Neutrophil (primary cell): ENCODE measurements around the gene GGCX.

Experiments used
- H3K27ac ChIP-seq: fragments of 200-600 bp; sonication (generic); 2 replicates; pipeline ENCODE4 v1.5.1; 2016; ENCODE audit warnings: mild to moderate bottlenecking, moderate library complexity
- H3K27me3 ChIP-seq: fragments of 200-600 bp; sonication (generic); 2 replicates; pipeline ENCODE4 v1.6.0; 2016; ENCODE audit warnings: mild to moderate bottlenecking
- H3K36me3 ChIP-seq: fragments of 200-600 bp; sonication (generic); 2 replicates; pipeline ENCODE4 v1.5.1; 2017
- H3K4me1 ChIP-seq, 2 experiments: fragments of 200-600 bp in 1 of 2; sonication (generic) in 1 of 2; 1 replicate in 1 of 2; 2 replicates in 1 of 2; pipeline versions ENCODE4 v1.5.1 to v1.6.1; 2013 to 2016; ENCODE audit warnings: low read depth in 1 of 2, low read length in 1 of 2, mild to moderate bottlenecking in 1 of 2, moderate library complexity in 1 of 2; ENCODE audit not compliant: control insufficient read depth in 1 of 2, insufficient read depth in 1 of 2
- H3K4me3 ChIP-seq, 2 experiments: fragments of 200-600 bp in 1 of 2; sonication (generic) in 1 of 2; 1 replicate in 1 of 2; 2 replicates in 1 of 2; pipeline ENCODE4 v1.5.1; 2013 to 2016; ENCODE audit warnings: low read depth in 1 of 2, low read length in 1 of 2, mild to moderate bottlenecking in 1 of 2, moderate library complexity in 1 of 2
- H3K9me3 ChIP-seq: fragments of 200-600 bp; sonication (generic); 2 replicates; pipeline ENCODE4 v1.5.1; 2016
- TF ChIP-seq, protein P1 (sequence below): fragments of 200-600 bp; sonication (generic); IDR thresholded peaks from 2 replicates; pipeline ENCODE4 v1.5.1; 2016; ENCODE audit warnings: antibody characterized with exemption

Gene GGCX

DNA sequence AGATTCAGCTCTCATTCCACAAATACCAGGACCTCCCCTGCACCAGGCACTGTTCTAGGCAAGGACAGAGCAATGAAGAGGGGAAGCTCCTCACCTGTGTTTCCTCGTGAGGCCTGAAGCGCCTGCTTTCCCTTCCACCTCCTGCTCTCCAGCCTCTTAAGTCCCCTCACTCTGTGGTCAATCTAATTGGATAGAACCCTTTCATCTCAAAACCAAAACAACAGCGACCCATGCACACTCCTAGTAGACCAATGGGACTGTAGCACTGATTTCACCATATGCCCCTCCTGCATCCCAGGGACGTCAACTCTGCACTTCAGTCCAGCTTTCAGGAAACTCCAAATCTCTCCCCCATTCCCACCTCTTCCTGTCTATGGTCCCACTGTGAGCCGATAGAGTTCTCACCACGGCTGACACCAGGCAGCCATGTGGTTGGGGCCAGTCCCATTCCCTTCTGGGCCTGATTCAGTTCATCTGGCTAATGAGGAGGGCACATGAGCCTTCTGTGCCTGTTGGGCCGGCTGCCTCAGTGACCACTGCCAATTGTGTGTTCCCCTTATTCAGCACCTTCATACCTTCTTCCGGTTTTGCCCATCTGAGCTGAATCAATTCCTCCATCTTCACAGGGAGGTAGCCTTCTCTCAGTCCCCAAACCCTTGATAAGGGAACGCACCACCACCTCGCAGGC is 55.6 kb downstream of the GGCX start:
- H3K4me1 ChIP-seq, result peaks cover 22 to 29% of the 10 kb centered on the region in 2 experiments
- no peaks in the 10 kb centered on the region for H3K27me3 ChIP-seq
- no peak overlapping the region for H3K4me3 ChIP-seq
- no peak overlapping the region for H3K27ac ChIP-seq
- no peaks in the 10 kb centered on the region for H3K9me3 ChIP-seq
- TF ChIP-seq, protein P1, sequence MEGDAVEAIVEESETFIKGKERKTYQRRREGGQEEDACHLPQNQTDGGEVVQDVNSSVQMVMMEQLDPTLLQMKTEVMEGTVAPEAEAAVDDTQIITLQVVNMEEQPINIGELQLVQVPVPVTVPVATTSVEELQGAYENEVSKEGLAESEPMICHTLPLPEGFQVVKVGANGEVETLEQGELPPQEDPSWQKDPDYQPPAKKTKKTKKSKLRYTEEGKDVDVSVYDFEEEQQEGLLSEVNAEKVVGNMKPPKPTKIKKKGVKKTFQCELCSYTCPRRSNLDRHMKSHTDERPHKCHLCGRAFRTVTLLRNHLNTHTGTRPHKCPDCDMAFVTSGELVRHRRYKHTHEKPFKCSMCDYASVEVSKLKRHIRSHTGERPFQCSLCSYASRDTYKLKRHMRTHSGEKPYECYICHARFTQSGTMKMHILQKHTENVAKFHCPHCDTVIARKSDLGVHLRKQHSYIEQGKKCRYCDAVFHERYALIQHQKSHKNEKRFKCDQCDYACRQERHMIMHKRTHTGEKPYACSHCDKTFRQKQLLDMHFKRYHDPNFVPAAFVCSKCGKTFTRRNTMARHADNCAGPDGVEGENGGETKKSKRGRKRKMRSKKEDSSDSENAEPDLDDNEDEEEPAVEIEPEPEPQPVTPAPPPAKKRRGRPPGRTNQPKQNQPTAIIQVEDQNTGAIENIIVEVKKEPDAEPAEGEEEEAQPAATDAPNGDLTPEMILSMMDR, result no peak
- no peaks in the 10 kb centered on the region for H3K36me3 ChIP-seq

DNA sequence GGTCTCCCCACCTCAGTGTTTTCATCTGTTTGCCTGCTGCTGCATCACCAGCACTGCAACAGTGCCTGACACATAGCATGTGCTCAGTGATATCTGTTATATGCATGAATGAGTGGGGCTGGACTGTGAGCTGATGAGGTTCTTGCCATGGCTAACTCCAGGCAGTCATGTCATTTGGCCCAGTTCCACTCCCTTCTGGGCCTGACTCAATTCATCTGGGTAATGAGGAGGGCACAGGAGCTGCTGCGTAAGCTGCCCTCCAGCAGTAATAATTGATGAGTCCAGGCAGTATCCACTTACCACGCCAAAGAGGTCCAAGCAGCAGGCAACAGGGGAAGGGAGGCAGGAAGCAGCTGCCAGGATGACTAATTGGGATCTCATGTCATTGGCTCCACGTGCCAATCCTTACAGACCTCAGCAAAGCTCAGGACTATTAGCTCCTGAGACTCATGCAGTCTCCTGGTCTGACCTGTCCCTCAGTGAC is 56.5 kb downstream of the GGCX start:
- peaks cover 31 to 38% of the 10 kb centered on the region in 2 experiments for H3K4me1 ChIP-seq
- TF ChIP-seq, protein P1, result no peak
- H3K9me3 ChIP-seq, result no peaks in the 10 kb centered on the region
- no peak overlapping the region for H3K4me3 ChIP-seq
- no peak overlapping the region for H3K27ac ChIP-seq
- no peaks in the 10 kb centered on the region for H3K36me3 ChIP-seq
- no peaks in the 10 kb centered on the region for H3K27me3 ChIP-seq

DNA sequence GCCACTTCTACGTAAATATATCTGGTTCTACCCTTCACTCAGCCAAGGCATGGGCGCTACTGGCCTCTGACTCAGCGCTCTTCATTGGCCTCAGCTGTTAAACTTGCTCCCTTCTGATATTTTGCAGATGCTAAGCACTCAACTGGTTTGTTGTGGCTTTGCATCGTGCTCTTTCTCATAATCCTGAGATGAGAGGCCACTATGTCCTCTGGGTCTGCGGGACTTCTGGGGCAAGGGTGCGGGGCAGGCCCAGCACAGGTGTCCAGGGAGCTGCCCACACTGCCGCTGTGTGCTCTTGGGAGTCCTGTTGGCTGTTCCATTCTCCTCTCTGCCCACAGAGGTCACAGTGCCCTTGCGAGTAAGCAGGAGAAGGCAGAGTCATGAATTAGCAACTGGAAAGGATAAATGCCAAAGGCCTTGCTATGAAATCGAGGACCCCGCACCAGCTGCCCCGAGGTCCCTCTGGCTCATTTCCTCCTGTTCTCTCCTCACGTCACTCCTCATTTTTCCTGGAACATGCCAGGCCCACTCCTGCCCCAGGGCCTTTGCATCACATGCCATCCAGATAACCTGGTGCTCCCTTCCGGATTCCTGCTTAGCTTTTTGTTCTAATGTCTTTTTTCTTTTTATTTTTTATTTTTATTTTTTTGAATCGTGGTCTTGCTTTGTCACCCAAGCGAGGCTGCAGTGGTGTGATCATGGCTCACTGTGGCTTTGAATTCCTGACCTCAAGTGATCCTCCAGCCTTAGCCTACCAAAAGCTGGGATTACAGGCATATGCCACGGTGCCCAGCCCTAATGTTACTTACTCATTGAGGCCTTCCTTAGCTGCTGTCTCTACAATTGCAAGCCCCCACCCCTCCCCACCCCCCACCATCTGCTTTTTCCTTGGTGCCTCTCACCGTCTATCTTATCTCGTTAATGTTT is 57.2 kb downstream of the GGCX start:
- no peak overlapping the region for H3K27ac ChIP-seq
- H3K4me3 ChIP-seq, result no peak overlapping the region

DNA sequence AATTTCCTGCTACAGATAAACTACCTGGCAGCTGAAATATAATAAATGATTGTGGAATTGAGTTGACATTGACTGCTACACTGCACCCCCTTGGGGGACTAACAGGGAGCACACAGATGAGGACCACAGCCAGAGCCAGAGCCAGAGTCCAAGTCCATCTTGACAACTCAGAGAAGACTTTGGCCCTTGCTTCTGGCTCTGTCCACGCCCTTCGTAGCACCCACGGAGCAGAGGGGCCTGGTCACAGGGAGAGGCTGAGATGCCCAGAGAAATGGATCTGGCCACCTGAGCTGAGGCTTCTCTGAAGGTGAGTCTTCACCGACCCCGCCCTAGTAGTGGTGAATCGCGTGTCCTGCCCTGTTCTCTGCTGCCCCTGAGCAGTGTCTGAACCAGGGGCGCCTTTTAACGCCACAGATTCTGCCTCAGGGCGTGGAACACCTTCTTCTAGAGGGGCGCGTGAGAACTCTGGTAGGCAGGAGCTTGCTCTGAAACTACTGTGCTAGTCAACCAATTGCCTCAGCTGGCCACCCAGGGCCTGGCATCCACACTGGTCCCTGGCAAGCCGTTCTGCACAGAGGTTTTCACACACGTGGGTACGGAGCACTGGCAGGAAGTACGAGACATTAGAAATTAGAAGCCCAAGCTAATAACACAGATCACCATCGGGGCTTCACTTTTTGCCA is 58.0 kb downstream of the GGCX start:
- TF ChIP-seq, protein P1, result no peak
- Histone ChIP-seq H3K4me3 (no peak overlapping the region), H3K27ac (peak overlapping the region; percentile 89), H3K9me3 (no peaks in the 10 kb centered on the region), H3K27me3 (no peaks in the 10 kb centered on the region), H3K4me1 (peaks cover 46 to 53% of the 10 kb centered on the region in 2 experiments), H3K36me3 (no peaks in the 10 kb centered on the region)

More for the DNA sequence above, 57.2 kb downstream of the GGCX start:
- Histone ChIP-seq H3K4me1 (peaks cover 38 to 45% of the 10 kb centered on the region in 2 experiments), H3K9me3 (no peaks in the 10 kb centered on the region), H3K27me3 (no peaks in the 10 kb centered on the region), H3K36me3 (no peaks in the 10 kb centered on the region)
- TF ChIP-seq, protein P1, result no peak

DNA sequence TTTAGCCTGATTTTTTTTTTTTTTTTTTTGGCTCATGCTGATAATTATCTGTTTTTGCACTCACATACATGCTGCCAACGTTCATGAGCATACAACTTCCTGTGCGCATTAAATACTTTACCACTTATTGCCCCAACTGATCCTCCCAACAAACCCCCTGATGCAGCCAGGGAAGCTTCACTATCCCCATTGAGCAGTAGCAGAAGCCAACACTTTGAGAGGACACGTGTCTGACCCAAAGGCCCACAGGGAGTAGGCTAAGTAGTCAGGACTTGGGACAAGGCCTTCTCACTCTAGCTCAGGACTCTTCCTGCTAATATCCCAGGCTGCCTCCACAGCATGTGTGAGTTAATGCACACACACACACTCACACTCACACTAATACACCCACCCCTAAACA is 58.6 kb downstream of the GGCX start:
- H3K27ac ChIP-seq, result peak overlapping the region; percentile 89
- no peaks in the 10 kb centered on the region for H3K36me3 ChIP-seq
- H3K4me3 ChIP-seq, result no peak overlapping the region
- peaks cover 52 to 59% of the 10 kb centered on the region in 2 experiments for H3K4me1 ChIP-seq
- no peaks in the 10 kb centered on the region for H3K27me3 ChIP-seq
- no peaks in the 10 kb centered on the region for H3K9me3 ChIP-seq
- TF ChIP-seq, protein P1, result no peak
